ENCODE results near the gene NUP210L. TPM values are rescaled to one million over a fixed set of nuclear protein-coding genes. Genes with fewer than 3 reads are reported as not detected.
A peak's percentile ranks its signal among the peaks of the same experiment; 100 is the strongest.

Gene NUP210L
- total RNA-seq, 2 experiments from 2014 or later, result 0.03 to 0.06 TPM

GRCh38 chr1:153991806-153992205 is 163.1 kb downstream of the NUP210L start:
- peak overlapping the region; percentile 77 for H3K4me2 ChIP-seq (ENCODE audit: low read length)
- no peak for DNase-seq (ENCODE audit: low spot score)
- H4K20me1 ChIP-seq (ENCODE audit: insufficient read depth, low read length), result peaks cover 5% of the 10 kb centered on the region; the same call in 1 of the 2 replicates
- peak overlapping the region; percentile 81 for H3K4me3 ChIP-seq (ENCODE audit: low read depth, low read length, poor library complexity, severe bottlenecking)
- H3K36me3 ChIP-seq (ENCODE audit: insufficient read depth, low read length), result peaks cover 58% of the 10 kb centered on the region
- CTCF ChIA-PET (ENCODE audit: unreplicated experiment), result interaction anchor here (0.5 kb wide), 1 partner anchor 496 kb away, joined by 3 read pairs; no protein-coding TSS in a partner anchor
- H3K9me3 ChIP-seq (ENCODE audit: low read length), result no peaks in the 10 kb centered on the region; the same call in 1 of the 2 replicates
- H3K79me2 ChIP-seq (ENCODE audit: insufficient read depth, low read depth, low read length), result peaks cover 27% of the 10 kb centered on the region
- intact Hi-C loops (cut with micrococcal nuclease; ENCODE audit: unreplicated experiment), result no loop called here
- peak overlapping the region; percentile 62 for H3K27ac ChIP-seq (ENCODE audit: low read depth, low read length, poor library complexity, severe bottlenecking)
- H2AFZ ChIP-seq (ENCODE audit: low read length), result no peak overlapping the region
- H3K9me2 ChIP-seq (ENCODE audit: insufficient read depth, low read length), result no peaks in the 10 kb centered on the region
- H3K4me1 ChIP-seq (ENCODE audit: insufficient read depth, low read length, poor library complexity, severe bottlenecking), result peaks cover 39% of the 10 kb centered on the region
- POLR2A ChIA-PET, result interaction anchor here (0.6 to 0.7 kb wide), 2 partner anchors 157 to 194 kb away, joined by 3 to 4 read pairs; no protein-coding TSS in a partner anchor
- no TSS peak for BruUV-seq (replicated peaks)
- TF ChIP-seq CTCF (conservative IDR thresholded peaks at IDR 0.05; ENCODE audit: low read length) (no peak), EZH2phosphoT487 (IDR thresholded peaks at IDR 0.05; ENCODE audit: borderline replicate concordance, low read depth, low read length) (no peak)

DNA sequence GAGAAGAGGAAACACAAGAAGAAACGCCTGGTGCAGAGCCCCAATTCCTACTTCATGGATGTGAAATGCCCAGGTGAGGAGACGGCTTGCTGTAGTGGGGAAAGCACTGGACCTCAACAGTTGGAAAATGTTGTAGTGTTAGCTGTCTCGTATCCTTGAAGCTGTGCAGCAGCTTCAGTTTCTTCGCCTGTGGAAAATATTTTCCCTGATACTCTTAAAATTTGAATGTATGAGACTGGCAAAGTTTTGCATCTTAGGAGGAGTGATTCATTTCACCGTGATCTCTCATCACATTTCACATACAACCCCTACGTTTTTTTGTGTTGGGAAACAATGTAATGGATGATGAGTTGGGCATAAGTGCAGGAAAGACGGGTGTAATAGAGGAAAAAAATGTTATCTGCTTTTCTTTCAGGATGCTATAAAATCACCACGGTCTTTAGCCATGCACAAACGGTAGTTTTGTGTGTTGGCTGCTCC is 163.7 kb downstream of the NUP210L start:
- peak overlapping the region; percentile 77 for H3K4me2 ChIP-seq (ENCODE audit: low read length)
- intact Hi-C loops (cut with micrococcal nuclease; ENCODE audit: unreplicated experiment), result no loop called here
- peak overlapping the region; percentile 62 for H3K27ac ChIP-seq (ENCODE audit: low read depth, low read length, poor library complexity, severe bottlenecking)
- peaks cover 5% of the 10 kb centered on the region; the same call in 1 of the 2 replicates for H4K20me1 ChIP-seq (ENCODE audit: insufficient read depth, low read length)
- ChIA-PET POLR2A (interaction anchor here (0.7 to 1.4 kb wide), 6 partner anchors 13 to 185 kb away, joined by 3 to 6 read pairs (median 4); partner anchors contain the start of genes CREB3L4 and JTB), CTCF (ENCODE audit: unreplicated experiment) (interaction anchor here (0.5 kb wide), 1 partner anchor 496 kb away, joined by 3 read pairs; no protein-coding TSS in a partner anchor)
- peaks cover 27% of the 10 kb centered on the region for H3K79me2 ChIP-seq (ENCODE audit: insufficient read depth, low read depth, low read length)
- H2AFZ ChIP-seq (ENCODE audit: low read length), result no peak overlapping the region
- DNase-seq (ENCODE audit: low spot score), result no peak
- H3K36me3 ChIP-seq (ENCODE audit: insufficient read depth, low read length), result peaks cover 55% of the 10 kb centered on the region
- H3K9me3 ChIP-seq (ENCODE audit: low read length), result no peaks in the 10 kb centered on the region; the same call in 1 of the 2 replicates
- H3K4me3 ChIP-seq (ENCODE audit: low read depth, low read length, poor library complexity, severe bottlenecking), result peak overlapping the region; percentile 81
- H3K9me2 ChIP-seq (ENCODE audit: insufficient read depth, low read length), result no peaks in the 10 kb centered on the region
- TSS peak; percentile 91 for BruUV-seq (replicated peaks)
- TF ChIP-seq CTCF (conservative IDR thresholded peaks at IDR 0.05; ENCODE audit: low read length), result no peak
- TF ChIP-seq EZH2phosphoT487 (IDR thresholded peaks at IDR 0.05; ENCODE audit: borderline replicate concordance, low read depth, low read length), result no peak
- H3K4me1 ChIP-seq (ENCODE audit: insufficient read depth, low read length, poor library complexity, severe bottlenecking), result peaks cover 45% of the 10 kb centered on the region
